Activated CD4-positive, alpha-beta T cell treated with anti-CD3 and anti-CD28 coated beads, Interleukin-2, Interleukin-6, amounts not matched to agents 100 ng/mL and 50 ng/mL, durations not matched to agents 16 hours and 8 hours (primary cell): ENCODE results near the gene FOXO6.

Experiments
- DNase-seq: peaks from one replicate; pipeline ENCODE4 v3.0.0-alpha.2; 2020

The FOXO6 gene

GRCh38 chr1:41411229-41411628 lies 50.0 kb downstream of the FOXO6 start:
- DNase-seq, result no peak

- DNase-seq, result no peak
Measured at GRCh38 chr1:41412748-41413147, 51.5 kb downstream of the FOXO6 start.

- no peak for DNase-seq
Measured at GRCh38 chr1:41413748-41414281, 52.6 kb downstream of the FOXO6 start.

- DNase-seq, result no peak
Measured at GRCh38 chr1:41414296-41414695, 53.1 kb downstream of the FOXO6 start.

GRCh38 chr1:41414716-41415306 lies 53.6 kb downstream of the FOXO6 start:
- DNase-seq, result no peak

- no peak for DNase-seq
Measured at GRCh38 chr1:41416081-41416480, 54.8 kb downstream of the FOXO6 start.

- peak; percentile 67 for DNase-seq
Measured at GRCh38 chr1:41416552-41417334, 55.5 kb downstream of the FOXO6 start.

GRCh38 chr1:41417335-41417682 lies 56.1 kb downstream of the FOXO6 start:
- DNase-seq, result no peak

GRCh38 chr1:41417746-41418145 lies 56.5 kb downstream of the FOXO6 start:
- DNase-seq, result no peak

- DNase-seq, result no peak
Measured at GRCh38 chr1:41418857-41419583, 57.8 kb downstream of the FOXO6 start.

GRCh38 chr1:41419584-41420295 lies 58.5 kb downstream of the FOXO6 start:
- no peak for DNase-seq

GRCh38 chr1:41420351-41420750 lies 59.1 kb downstream of the FOXO6 start:
- no peak for DNase-seq

- no peak for DNase-seq
Measured at GRCh38 chr1:41420860-41421259, 59.6 kb downstream of the FOXO6 start.

GRCh38 chr1:41422306-41422705 lies 61.1 kb downstream of the FOXO6 start:
- DNase-seq, result no peak

GRCh38 chr1:41423511-41424191 lies 62.4 kb downstream of the FOXO6 start:
- DNase-seq, result no peak

GRCh38 chr1:41424581-41425118 lies 63.4 kb downstream of the FOXO6 start:
- no peak for DNase-seq

- no peak for DNase-seq
Measured at GRCh38 chr1:41425369-41425768, 64.1 kb downstream of the FOXO6 start.

- DNase-seq, result no peak
Measured at GRCh38 chr1:41426201-41426890, 65.1 kb downstream of the FOXO6 start.

- no peak for DNase-seq
Measured at GRCh38 chr1:41427122-41427913, 66.1 kb downstream of the FOXO6 start.

- no peak for DNase-seq
Measured at GRCh38 chr1:41427916-41428737, 66.9 kb downstream of the FOXO6 start.
